Heart left ventricle (tissue), 13 donors: Measurements from ENCODE around the gene RBMXL2.
A peak's percentile ranks its signal among the peaks of the same experiment; 100 is the strongest.

Experiments
- POLR2A ChIP-seq, 2 donors: fragments of 450-650 bp; IDR thresholded peaks; one replicate each; pipeline ENCODE4 v1.6.1; 2017; ENCODE audit warnings: antibody characterized with exemption in 2 of 2, mild to moderate bottlenecking in 2 of 2, moderate library complexity in 2 of 2
- TF ChIP-seq, protein P1 (sequence below), 12 donors: fragments of 200-600 bp; sonication (generic) in 4 of 12; IDR thresholded peaks; one replicate each; pipeline versions ENCODE4 v1.5.0 to v1.8.0; 2018 to 2022; ENCODE audit warnings: antibody characterized with exemption in 12 of 12, mild to moderate bottlenecking in 5 of 12
- donor health status: ischemic (EF 13 %, LVEDD 7.1; RV severe dilation, severe dysfunction).
- donor health status: DM: no; HTN: yes; CAD: no.
- donor health status: DM: no; HTN: no; CAD: no.
- donor health status: ischemic (EF 25% LVEDD 6.9; RV normal size, moderate dysfunction).
- donor health status: ischemic (EF 25% LVEDD 5.7; RV mildly dilated, moderate dysfunction).
- donor health status: ischemic (EF 35%, LVEDD 5.7; RV mildly dilated, moderate dysfunction).
- donor health status: nonischemic (EF 11% LVEDD 7.7; RV severe dilation, severe dysfunction).
- donor health status: DM: yes; HTN: yes; CAD: no.
- donor health status: PGD.
- donor health status: ischemic (EF 29% LVEDD 5.4; RV normal size, mild dysfunction).
- donor health status: nonischemic (EF 23%, LVEDD 6.1; RV moderate dilation, normal function).

DNA sequence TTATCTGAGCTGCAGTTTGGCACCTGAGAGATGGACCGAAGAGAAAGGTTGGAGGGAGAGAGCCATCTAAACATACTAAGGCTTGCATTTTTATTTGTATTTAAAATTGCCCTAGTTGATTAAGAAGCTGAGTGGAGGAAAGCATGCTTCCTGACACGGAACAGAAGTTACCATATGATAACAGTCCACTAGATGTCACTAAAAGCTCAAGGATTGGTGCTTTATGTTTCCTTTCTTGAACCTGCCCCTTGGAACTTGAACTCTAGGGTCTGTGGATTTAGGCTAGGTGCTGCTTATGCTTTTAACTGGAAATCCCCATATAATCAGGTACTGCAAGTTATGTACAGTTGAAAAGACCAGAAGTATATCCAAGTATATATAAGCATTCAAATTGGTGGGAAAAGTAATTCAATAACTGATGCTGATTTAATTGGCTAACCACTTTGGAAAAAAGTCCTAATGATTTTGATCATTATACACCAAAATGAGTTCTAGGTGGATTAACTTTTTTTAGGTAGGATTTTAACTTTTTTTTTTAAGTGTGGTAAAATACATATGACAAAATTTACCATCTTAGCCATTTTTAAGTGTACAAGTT, 9.5 kb downstream of the RBMXL2 start:
- TF ChIP-seq, protein P1, sequence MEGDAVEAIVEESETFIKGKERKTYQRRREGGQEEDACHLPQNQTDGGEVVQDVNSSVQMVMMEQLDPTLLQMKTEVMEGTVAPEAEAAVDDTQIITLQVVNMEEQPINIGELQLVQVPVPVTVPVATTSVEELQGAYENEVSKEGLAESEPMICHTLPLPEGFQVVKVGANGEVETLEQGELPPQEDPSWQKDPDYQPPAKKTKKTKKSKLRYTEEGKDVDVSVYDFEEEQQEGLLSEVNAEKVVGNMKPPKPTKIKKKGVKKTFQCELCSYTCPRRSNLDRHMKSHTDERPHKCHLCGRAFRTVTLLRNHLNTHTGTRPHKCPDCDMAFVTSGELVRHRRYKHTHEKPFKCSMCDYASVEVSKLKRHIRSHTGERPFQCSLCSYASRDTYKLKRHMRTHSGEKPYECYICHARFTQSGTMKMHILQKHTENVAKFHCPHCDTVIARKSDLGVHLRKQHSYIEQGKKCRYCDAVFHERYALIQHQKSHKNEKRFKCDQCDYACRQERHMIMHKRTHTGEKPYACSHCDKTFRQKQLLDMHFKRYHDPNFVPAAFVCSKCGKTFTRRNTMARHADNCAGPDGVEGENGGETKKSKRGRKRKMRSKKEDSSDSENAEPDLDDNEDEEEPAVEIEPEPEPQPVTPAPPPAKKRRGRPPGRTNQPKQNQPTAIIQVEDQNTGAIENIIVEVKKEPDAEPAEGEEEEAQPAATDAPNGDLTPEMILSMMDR (IDR thresholded peaks at IDR 0.05) = peak; percentile 39 to 76 (median 59)
- TF ChIP-seq POLR2A (IDR thresholded peaks at IDR 0.05) = no peak
